Measurements from ENCODE around the gene UTS2R. TPM values are rescaled to one million over a fixed set of nuclear protein-coding genes. Genes with fewer than 3 reads are reported as not detected.

Gene UTS2R
- total RNA-seq, 4 donors from 2014 or later: not detected

DNA sequence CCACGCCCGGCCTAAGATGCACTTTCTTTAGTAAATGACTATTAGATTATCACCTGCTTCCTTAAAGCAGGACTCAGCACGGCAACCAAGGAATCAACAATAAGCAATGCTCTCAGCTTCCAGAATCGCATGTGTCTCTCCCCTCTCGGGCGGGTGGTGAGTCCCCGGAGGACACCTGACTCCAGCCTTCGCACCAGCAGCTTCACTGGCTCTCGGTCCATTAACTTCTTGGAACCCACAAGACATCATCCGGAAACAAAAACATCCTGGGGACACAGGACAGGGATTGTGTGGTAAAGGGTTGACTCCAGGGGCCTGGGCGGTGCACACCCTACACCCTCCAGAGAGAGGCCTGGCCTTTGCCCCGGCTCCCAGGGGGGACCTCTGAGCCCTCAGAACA lies 22.7 kb downstream of the UTS2R start:
- Histone ChIP-seq H3K27ac (no peak overlapping the region), H3K36me3 (peaks cover 0 to 17% of the 10 kb centered on the region in 2 donors), H3K4me3 (no peak overlapping the region), H3K27me3 (no peaks in the 10 kb centered on the region), H3K4me1 (peaks cover 3 to 7% of the 10 kb centered on the region in 2 donors), H3K9me3 (no peaks in the 10 kb centered on the region)
- in situ Hi-C loops (cut with MboI; ENCODE audit: low sequenced_read_pairs in 4 of 4): no loop called here
- TF ChIP-seq, protein P1, sequence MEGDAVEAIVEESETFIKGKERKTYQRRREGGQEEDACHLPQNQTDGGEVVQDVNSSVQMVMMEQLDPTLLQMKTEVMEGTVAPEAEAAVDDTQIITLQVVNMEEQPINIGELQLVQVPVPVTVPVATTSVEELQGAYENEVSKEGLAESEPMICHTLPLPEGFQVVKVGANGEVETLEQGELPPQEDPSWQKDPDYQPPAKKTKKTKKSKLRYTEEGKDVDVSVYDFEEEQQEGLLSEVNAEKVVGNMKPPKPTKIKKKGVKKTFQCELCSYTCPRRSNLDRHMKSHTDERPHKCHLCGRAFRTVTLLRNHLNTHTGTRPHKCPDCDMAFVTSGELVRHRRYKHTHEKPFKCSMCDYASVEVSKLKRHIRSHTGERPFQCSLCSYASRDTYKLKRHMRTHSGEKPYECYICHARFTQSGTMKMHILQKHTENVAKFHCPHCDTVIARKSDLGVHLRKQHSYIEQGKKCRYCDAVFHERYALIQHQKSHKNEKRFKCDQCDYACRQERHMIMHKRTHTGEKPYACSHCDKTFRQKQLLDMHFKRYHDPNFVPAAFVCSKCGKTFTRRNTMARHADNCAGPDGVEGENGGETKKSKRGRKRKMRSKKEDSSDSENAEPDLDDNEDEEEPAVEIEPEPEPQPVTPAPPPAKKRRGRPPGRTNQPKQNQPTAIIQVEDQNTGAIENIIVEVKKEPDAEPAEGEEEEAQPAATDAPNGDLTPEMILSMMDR (IDR thresholded peaks at IDR 0.05 in 4 of 5, conservative IDR thresholded peaks at IDR 0.05 in 1 of 5): no peak
- TF ChIP-seq POLR2A (IDR thresholded peaks at IDR 0.05): no peak
- no peak for ATAC-seq
- intact Hi-C loops (cut with DNase I; ENCODE audit: low total_unique reads): no loop called here
- no peak for DNase-seq

DNA sequence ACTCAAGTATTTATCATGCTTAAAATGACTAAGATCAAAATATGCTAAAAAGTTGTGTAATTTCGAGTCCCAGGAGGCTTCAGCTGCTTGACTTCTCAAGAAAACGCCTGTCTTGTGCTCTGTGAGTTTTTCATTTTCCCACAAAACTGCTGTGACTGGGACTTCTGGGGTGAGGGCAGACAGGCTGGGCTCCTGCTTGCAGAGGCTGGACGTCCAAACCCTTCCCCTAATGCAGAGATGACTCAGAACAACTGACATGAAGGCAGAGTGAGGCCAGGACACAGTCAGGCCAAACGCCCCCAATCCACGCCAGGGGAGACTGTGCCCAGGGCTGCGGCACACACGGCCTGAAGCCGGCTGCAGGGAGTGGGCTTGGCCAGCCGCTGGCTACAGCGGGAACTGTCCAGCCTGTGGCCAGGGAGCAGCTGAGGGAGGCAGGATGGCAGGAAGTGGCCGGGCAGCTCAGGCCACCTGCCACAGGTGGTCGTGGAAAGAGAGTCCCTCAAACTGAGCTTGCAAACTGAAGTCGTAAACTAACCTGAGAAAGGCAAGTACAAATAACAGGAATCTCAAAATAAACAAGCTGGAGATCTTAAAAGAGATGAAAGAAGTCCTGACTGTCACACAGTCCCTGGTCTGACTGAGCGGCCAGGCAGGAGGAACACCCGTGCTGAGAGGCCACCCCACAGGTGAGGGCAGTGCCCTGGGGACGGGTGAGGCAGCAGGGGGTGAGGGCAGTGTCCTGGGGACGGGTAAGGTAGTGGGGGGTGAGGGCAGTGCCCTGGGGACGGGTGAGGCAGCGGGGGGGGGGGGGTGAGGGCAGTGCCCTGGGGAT lies 25.3 kb downstream of the UTS2R start:
- in situ Hi-C loops (cut with MboI; ENCODE audit: low sequenced_read_pairs in 4 of 4): no loop called here
- TF ChIP-seq, protein P1 (IDR thresholded peaks at IDR 0.05 in 4 of 5, conservative IDR thresholded peaks at IDR 0.05 in 1 of 5): no peak
- no peak for TF ChIP-seq POLR2A (IDR thresholded peaks at IDR 0.05)
- Histone ChIP-seq H3K27ac (peak overlapping the region in 3 of 4 donors; percentile 23 to 27 (median 24)), H3K36me3 (peaks cover 0 to 13% of the 10 kb centered on the region in 2 donors), H3K27me3 (no peaks in the 10 kb centered on the region), H3K4me1 (peaks cover 17 to 22% of the 10 kb centered on the region in 2 donors), H3K4me3 (no peak overlapping the region), H3K9me3 (no peaks in the 10 kb centered on the region)
- intact Hi-C loops (cut with DNase I; ENCODE audit: low total_unique reads): no loop called here
- DNase-seq (no peak), ATAC-seq (peak in 1 of 2 donors; percentile 32)

DNA sequence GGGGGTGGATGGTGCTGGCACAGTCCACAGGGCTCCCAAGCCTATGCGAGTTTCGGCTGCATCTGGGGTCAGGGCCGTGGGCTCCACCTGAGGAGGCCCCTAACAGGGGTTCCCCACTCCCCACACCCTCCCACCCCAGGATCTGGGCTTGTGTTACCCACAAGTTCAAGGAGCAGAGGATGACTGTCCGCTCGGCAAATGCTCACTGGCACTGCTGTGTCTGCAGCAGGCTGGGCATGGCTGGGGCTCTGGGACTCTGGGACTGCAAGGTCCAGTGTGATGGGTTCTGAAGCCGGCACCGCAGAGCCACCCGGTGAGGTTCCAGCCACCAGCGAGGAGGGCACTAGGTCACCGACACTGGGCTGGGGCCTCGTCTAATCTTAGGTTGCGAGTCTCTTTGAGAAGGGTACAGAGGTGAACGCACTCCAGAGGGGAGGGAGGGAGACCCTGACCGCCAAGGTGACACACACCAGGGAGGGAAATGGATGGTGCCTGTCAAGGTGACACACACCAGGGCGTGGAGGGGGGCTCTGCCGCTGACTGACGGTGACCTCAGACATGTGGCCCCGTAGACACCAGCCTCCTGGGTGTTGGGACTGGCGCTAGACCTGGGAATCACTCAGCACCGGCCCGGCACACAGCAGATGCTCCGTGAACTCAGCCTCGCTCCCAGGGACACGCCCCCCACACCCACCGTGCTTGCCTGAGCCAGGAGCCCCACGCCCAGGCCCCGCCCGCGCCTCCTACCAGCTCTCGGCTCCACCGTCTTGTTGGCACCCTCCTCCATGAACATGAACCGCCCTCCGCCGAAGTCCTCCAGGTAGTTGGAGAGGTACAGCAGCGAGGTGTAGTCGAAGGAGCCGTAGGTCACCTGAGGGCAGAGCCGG lies 26.1 kb downstream of the UTS2R start:
- ATAC-seq (no peak), DNase-seq (no peak)
- peaks cover 0 to 13% of the 10 kb centered on the region in 2 donors for H3K36me3 ChIP-seq
- no peak overlapping the region for H3K4me3 ChIP-seq
- H3K4me1 ChIP-seq: peaks cover 17 to 22% of the 10 kb centered on the region in 2 donors
- TF ChIP-seq, protein P1 (IDR thresholded peaks at IDR 0.05 in 4 of 5, conservative IDR thresholded peaks at IDR 0.05 in 1 of 5): no peak
- TF ChIP-seq POLR2A (IDR thresholded peaks at IDR 0.05): no peak
- H3K9me3 ChIP-seq: no peaks in the 10 kb centered on the region
- in situ Hi-C loops (cut with MboI; ENCODE audit: low sequenced_read_pairs in 4 of 4) (no loop called here), intact Hi-C loops (cut with DNase I; ENCODE audit: low total_unique reads) (no loop called here)
- no peaks in the 10 kb centered on the region for H3K27me3 ChIP-seq
- peak overlapping the region in 1 of 4 donors; percentile 23 for H3K27ac ChIP-seq

DNA sequence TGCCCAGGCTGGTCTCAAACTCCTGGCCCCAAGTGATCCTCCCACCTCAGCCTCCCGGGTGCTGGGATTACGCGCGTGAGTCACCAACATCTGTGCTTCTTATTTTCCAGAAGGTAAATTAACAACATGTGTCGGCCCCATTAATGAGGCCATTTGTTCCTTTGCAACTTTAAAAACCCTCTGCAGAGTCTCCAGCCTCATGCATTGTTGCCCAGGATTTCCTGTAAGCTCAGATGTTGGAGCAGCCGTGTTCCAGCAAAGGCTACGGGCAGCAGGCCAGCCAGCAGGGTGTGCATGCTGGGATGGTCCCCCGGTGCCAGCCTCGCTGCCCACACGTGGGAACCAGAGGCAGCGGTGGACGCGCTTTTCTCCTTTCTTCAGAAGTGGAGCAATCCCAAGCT lies 27.5 kb downstream of the UTS2R start:
- Histone ChIP-seq H3K4me1 (peaks cover 17 to 22% of the 10 kb centered on the region in 2 donors), H3K4me3 (no peak overlapping the region), H3K9me3 (no peaks in the 10 kb centered on the region), H3K27ac (peak overlapping the region; percentile 38 to 75 (median 54)), H3K27me3 (no peaks in the 10 kb centered on the region), H3K36me3 (peaks cover 0 to 23% of the 10 kb centered on the region in 2 donors)
- ATAC-seq (peak; percentile 51 to 60), DNase-seq (peak; percentile 51 to 69)
- intact Hi-C loops (cut with DNase I; ENCODE audit: low total_unique reads): no loop called here
- TF ChIP-seq POLR2A (IDR thresholded peaks at IDR 0.05): no peak
- TF ChIP-seq, protein P1 (IDR thresholded peaks at IDR 0.05 in 4 of 5, conservative IDR thresholded peaks at IDR 0.05 in 1 of 5): no peak
- in situ Hi-C loops (cut with MboI; ENCODE audit: low sequenced_read_pairs in 4 of 4): no loop called here
